HL-60 (cell line): Measurements from ENCODE around the gene DENND1A.

Source experiments
- CTCF ChIP-seq: IDR thresholded peaks from one replicate; pipeline ENCODE4 v1.5.1; 2011; ENCODE audit warnings: low read length, control low read depth, inconsistent platforms; ENCODE audit not compliant: insufficient read depth
- POLR2AphosphoS5 ChIP-seq: IDR thresholded peaks from 2 replicates; pipeline ENCODE4 v1.6.1; 2012; ENCODE audit warnings: low read depth
- REST ChIP-seq: IDR thresholded peaks from 2 replicates; pipeline ENCODE4 v1.6.1; 2012; ENCODE audit warnings: low read depth; ENCODE audit not compliant: insufficient replicate concordance

GRCh38 chr9:123911024-123911423 lies 18.9 kb downstream of the DENND1A start:
- no peak for TF ChIP-seq POLR2AphosphoS5
- TF ChIP-seq CTCF: no peak
- no peak for TF ChIP-seq REST
